ENCODE data around the gene COA5.

The COA5 gene

DNA sequence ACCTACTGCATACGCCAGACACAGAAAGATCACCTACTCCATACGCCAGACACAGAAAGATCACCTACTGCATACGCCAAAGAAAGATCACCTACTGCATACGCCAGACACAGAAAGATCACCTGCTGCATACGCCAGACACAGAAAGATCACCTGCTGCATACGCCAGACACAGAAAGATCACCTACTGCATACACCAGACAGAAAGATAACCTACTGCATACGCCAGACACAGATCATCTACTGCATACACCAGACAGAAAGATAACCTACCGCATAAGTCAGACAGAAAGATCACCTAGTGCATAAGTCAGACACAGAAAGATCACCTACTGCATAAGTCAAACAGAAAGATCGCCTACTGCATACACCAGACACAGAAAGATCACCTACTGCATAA lies 25.8 kb downstream of the COA5 start:
- TF ChIP-seq FOXP2 (optimal IDR thresholded peaks at IDR 0.05; ENCODE audit: borderline replicate concordance, extremely low read depth, extremely low read length, insufficient read depth), result no peak
- TF ChIP-seq SIN3A (IDR thresholded peaks at IDR 0.05; ENCODE audit: borderline replicate concordance, insufficient read depth, low read length), result no peak
- no peak for TF ChIP-seq POLR2AphosphoS5 (IDR thresholded peaks at IDR 0.05; ENCODE audit: low read depth, low read length)
- TF ChIP-seq TAF1 (IDR thresholded peaks at IDR 0.05; ENCODE audit: borderline replicate concordance, insufficient read depth, low read length), result no peak
- TF ChIP-seq, protein P1, sequence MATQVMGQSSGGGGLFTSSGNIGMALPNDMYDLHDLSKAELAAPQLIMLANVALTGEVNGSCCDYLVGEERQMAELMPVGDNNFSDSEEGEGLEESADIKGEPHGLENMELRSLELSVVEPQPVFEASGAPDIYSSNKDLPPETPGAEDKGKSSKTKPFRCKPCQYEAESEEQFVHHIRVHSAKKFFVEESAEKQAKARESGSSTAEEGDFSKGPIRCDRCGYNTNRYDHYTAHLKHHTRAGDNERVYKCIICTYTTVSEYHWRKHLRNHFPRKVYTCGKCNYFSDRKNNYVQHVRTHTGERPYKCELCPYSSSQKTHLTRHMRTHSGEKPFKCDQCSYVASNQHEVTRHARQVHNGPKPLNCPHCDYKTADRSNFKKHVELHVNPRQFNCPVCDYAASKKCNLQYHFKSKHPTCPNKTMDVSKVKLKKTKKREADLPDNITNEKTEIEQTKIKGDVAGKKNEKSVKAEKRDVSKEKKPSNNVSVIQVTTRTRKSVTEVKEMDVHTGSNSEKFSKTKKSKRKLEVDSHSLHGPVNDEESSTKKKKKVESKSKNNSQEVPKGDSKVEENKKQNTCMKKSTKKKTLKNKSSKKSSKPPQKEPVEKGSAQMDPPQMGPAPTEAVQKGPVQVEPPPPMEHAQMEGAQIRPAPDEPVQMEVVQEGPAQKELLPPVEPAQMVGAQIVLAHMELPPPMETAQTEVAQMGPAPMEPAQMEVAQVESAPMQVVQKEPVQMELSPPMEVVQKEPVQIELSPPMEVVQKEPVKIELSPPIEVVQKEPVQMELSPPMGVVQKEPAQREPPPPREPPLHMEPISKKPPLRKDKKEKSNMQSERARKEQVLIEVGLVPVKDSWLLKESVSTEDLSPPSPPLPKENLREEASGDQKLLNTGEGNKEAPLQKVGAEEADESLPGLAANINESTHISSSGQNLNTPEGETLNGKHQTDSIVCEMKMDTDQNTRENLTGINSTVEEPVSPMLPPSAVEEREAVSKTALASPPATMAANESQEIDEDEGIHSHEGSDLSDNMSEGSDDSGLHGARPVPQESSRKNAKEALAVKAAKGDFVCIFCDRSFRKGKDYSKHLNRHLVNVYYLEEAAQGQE (IDR thresholded peaks at IDR 0.05; ENCODE audit: insufficient read depth in 1 of 2, low read depth in 2 of 2, low read length in 2 of 2), result no peak

DNA sequence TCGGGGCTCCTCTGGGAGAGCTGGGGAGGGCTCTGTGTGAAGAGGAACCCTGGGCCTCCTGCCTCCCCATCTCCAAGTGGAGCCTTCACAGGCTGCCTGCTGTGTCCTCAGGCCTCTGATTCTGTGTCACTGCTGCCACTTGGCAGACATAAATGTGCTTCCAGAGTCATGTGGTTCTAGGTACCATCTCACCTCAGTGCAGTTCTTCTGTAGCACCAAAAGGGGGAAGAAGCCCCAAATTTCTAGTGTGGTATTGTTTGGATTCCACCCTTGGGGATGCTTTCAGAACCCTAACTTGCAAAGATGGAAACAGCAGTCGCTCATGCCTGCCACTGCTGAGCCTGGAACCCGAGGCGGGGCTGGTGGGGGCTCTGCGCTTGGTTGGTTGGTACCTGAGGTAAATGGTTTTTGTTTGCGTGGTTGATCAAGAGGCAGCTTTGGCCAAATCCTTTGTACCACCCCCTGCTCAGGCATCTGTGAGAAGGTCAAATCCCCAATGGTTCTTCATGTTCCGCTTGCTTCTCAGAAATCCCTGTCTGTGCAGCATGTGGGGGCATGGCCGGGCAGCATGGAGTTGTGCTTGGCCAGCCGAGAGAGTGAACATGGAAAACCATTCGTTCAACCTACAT lies 27.5 kb downstream of the COA5 start:
- TF ChIP-seq POLR2AphosphoS5 (IDR thresholded peaks at IDR 0.05; ENCODE audit: low read depth, low read length) (no peak), SIN3A (IDR thresholded peaks at IDR 0.05; ENCODE audit: borderline replicate concordance, insufficient read depth, low read length) (no peak), FOXP2 (optimal IDR thresholded peaks at IDR 0.05; ENCODE audit: borderline replicate concordance, extremely low read depth, extremely low read length, insufficient read depth) (no peak), TAF1 (IDR thresholded peaks at IDR 0.05; ENCODE audit: borderline replicate concordance, insufficient read depth, low read length) (no peak)

DNA sequence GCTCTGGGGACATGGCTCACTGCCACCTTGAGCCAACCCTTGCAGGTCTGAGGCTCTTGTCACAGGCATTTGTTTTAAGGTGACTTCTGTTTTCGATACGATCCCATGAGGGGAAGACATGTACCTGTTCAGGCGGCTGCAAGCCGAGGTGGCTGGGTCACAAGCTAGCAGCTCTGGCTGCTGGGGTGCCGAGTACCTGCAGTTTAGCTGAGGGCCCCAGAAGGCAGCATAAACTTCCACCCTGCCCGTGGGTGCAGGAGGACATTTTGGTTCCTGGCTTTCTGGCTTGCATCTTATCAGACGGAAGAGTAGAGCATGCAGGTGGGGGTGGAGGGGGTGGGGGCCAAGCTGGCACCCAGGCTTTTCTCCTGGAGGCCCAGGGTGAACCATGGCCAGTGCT lies 28.4 kb downstream of the COA5 start:
- TF ChIP-seq, protein P1 (IDR thresholded peaks at IDR 0.05; ENCODE audit: insufficient read depth in 1 of 2, low read depth in 2 of 2, low read length in 2 of 2), result no peak
- TF ChIP-seq SIN3A (IDR thresholded peaks at IDR 0.05; ENCODE audit: borderline replicate concordance, insufficient read depth, low read length) (no peak), TAF1 (IDR thresholded peaks at IDR 0.05; ENCODE audit: borderline replicate concordance, insufficient read depth, low read length) (no peak), FOXP2 (optimal IDR thresholded peaks at IDR 0.05; ENCODE audit: borderline replicate concordance, extremely low read depth, extremely low read length, insufficient read depth) (no peak), POLR2AphosphoS5 (IDR thresholded peaks at IDR 0.05; ENCODE audit: low read depth, low read length) (no peak)

DNA sequence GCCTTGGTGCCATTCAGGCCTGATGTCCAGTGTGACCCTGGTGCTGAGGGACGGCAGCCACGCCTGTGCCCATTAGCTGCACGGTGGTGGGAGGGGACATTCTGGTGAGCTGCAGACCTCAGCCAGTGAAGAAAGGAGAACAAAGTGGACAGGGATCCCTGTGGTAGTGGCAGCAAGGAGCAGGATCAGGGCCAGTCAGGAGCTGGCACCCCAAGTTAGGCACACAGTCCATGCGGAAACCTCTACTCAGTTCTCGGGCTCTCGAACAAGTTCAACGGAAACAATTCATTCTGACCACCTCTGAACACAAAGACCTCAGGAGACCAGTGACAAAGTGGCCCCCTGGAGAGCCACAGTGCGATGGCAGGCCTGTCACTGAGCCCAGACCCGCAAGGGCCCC lies 30.1 kb downstream of the COA5 start:
- TF ChIP-seq FOXP2 (optimal IDR thresholded peaks at IDR 0.05; ENCODE audit: borderline replicate concordance, extremely low read depth, extremely low read length, insufficient read depth), result no peak
- TF ChIP-seq TAF1 (IDR thresholded peaks at IDR 0.05; ENCODE audit: borderline replicate concordance, insufficient read depth, low read length), result no peak
- TF ChIP-seq, protein P1 (IDR thresholded peaks at IDR 0.05; ENCODE audit: insufficient read depth in 1 of 2, low read depth in 2 of 2, low read length in 2 of 2), result no peak
- TF ChIP-seq SIN3A (IDR thresholded peaks at IDR 0.05; ENCODE audit: borderline replicate concordance, insufficient read depth, low read length), result no peak
- TF ChIP-seq POLR2AphosphoS5 (IDR thresholded peaks at IDR 0.05; ENCODE audit: low read depth, low read length), result no peak

DNA sequence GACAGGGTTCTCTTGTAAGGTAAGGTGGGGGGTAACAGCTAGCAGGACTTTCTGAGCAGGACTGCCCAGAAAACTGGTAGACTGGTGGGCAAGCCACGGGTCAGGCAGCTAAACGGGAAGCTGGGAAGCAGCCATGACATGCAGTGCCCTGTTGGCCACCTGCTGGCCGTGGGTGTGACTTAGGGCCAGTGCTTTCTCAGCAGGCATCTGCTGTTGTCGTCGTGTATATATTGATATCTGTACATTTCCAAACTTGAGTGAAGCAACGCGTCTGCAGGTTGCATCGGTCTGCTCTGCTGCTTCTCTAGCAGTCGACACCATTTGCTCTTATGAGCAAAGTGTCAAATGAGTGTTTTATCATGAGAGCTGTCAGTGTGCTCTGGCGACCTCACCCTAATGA lies 31.0 kb downstream of the COA5 start:
- TF ChIP-seq SIN3A (IDR thresholded peaks at IDR 0.05; ENCODE audit: borderline replicate concordance, insufficient read depth, low read length) (no peak), POLR2AphosphoS5 (IDR thresholded peaks at IDR 0.05; ENCODE audit: low read depth, low read length) (no peak), FOXP2 (optimal IDR thresholded peaks at IDR 0.05; ENCODE audit: borderline replicate concordance, extremely low read depth, extremely low read length, insufficient read depth) (no peak), TAF1 (IDR thresholded peaks at IDR 0.05; ENCODE audit: borderline replicate concordance, insufficient read depth, low read length) (no peak)
- TF ChIP-seq, protein P1 (IDR thresholded peaks at IDR 0.05; ENCODE audit: insufficient read depth in 1 of 2, low read depth in 2 of 2, low read length in 2 of 2), result no peak

Measured in PFSK-1 (cell line).